Midbrain (tissue), 1 donor: ENCODE results near the gene KCNMA1.

Experiments
- DNase-seq: peaks from one replicate; lab custom pipeline; 2025; lab: John Stamatoyannopoulos, UW

KCNMA1 gene

GRCh38 chr10:77244746-77245145, 392.9 kb downstream of the KCNMA1 start:
- no peak for DNase-seq

DNA sequence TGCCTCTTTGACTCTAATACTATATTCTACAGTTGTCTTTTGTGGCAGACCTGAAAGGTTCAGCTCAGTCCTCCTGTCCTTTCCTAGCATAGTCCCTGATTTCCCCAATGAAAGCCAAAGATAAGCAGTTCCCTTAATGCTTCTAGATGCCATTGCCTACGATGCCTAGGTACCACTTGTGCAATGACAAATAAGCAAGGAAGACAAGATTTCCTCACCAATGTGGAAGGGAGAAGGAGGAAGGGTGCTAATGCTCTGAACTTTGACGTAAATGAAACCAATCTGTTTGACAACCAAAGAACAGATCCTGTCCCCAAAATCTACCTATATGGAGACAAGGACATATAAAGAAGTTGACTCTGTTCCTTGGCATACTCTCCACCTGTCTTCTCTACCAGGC, 393.3 kb downstream of the KCNMA1 start:
- DNase-seq: no peak

- DNase-seq: no peak
Measured at GRCh38 chr10:77241350-77241725, 396.3 kb downstream of the KCNMA1 start.

GRCh38 chr10:77240706-77241349, 396.8 kb downstream of the KCNMA1 start:
- DNase-seq: no peak

GRCh38 chr10:77240041-77240652, 397.5 kb downstream of the KCNMA1 start:
- no peak for DNase-seq

DNA sequence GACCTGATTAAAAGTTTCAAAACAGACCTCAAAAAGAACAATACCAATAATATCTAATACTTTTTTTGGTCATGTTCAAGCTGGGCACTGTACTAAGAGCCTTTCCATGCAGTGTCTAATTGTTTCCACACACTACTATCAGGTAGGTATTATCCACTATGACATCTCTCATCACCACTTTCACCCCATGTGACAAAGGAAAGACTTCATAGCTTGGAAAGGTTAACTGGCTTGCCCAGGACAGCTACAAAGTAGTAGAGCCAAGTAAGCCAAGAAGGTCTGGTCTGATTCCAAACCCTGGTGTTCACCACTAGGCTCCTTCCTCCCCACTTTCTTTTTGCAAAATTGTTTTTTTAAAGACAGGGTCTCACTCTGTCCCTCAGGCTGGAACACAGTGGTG, 400.5 kb downstream of the KCNMA1 start:
- DNase-seq: no peak

DNA sequence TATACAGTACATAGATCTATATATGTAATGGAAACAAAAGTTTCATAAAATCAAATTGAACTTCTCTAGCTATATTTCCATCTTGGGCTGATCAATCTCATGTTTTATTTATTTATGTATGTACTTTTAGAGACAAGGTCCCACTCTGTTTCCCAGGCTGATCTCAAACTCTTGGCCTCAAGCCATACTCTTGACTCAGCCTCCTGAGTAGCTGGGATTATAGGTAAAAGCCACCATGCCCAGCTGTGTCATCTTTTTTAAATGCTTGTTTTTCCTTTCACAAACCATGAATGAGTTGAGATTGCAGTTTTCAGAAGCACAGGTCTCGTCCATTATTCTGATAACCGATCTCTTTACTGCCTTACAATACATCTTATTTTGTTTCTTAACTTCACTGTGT, 400.9 kb downstream of the KCNMA1 start:
- no peak for DNase-seq

DNA sequence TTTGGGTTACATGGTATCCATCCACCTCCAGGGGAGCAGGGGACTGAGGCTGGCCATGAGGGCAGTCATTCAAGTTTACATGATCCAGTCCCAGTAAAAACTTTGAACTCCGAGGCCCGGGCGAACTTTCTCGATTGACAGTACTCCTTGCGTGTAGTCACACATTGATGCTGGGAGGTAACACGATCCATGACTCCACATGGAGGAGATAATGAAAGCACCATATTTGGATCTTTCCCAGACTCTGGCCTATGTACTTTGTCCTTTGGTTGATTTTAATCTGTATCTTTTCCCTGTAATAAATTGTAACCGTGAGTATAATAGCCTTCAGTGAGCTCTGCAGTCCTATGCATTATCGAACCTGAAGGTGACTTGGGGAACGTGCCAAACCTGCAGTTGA, 401.6 kb downstream of the KCNMA1 start:
- no peak for DNase-seq

GRCh38 chr10:77234599-77234998, 403.0 kb downstream of the KCNMA1 start:
- DNase-seq: no peak

GRCh38 chr10:77233466-77233865, 404.1 kb downstream of the KCNMA1 start:
- no peak for DNase-seq

DNA sequence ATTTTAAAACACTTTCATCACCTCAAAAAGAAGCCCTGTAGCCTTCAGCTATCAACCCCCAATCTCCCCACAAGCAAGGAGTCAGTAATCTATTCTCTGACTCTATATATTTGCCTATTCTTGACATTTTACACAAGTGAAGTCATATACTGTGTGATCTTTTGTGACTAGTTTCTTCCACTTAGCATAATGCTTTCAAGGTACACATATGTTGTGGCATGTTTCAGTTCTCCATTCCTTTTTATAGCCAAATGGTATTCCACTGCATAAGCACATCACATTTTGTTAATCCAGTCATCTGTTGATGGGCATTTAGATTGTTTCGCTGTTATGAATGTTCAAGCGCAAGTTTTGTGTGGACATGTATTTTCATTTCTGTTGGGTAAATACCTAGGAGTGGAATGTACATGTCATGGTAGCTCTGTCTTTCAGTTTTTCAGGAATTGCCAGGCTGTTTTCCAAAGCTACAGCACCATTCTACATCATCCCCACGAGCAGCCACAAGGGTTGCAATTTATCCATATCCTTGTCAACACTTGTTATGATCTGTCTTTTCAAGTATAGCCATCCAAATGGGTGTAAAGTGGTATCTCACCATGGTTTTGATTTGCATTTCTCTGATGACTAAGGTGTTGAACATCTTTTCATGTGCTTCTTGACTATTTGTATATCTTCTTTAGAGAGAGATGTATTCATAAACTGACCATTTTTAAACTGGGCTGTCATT, 405.6 kb downstream of the KCNMA1 start:
- no peak for DNase-seq

- DNase-seq: no peak
Measured at GRCh38 chr10:77231375-77231774, 406.2 kb downstream of the KCNMA1 start.

DNA sequence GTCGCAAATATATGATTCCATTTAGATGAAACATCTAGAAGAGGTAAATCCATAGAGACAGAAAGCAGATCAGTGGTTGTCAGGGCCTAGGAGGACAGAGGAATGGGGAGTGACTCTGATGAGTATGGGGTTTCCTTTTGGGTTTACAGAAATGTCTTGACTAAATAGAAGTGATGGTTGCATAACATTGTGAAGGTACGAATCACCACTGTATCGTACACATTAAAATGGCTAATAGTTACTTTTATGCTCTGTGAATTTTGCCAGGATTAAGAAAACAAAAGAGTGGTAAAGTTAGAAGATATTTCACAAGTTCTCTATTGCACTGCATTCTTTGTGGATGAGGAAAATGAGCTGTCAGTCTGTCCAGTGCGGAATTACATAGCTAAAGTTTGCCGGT, 407.4 kb downstream of the KCNMA1 start:
- no peak for DNase-seq

DNA sequence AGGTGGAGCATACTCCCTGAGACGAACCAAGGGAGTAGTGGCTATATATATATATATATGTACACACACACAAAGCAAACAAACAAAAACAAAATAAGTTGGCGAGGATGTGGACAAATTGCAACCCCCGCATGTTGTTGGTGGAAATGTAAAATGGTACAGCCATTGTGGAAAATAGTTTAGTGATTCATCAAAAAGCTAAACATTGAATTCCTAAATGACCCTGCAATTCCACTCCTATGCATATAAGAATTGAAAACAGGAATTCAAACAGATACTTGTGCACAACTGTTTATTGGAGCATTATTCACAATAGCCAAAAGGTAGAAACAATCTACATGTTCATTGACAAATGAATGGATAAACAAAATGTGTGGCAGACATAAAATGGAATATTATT, 407.9 kb downstream of the KCNMA1 start:
- no peak for DNase-seq

GRCh38 chr10:77228559-77228958, 409.0 kb downstream of the KCNMA1 start:
- no peak for DNase-seq

DNA sequence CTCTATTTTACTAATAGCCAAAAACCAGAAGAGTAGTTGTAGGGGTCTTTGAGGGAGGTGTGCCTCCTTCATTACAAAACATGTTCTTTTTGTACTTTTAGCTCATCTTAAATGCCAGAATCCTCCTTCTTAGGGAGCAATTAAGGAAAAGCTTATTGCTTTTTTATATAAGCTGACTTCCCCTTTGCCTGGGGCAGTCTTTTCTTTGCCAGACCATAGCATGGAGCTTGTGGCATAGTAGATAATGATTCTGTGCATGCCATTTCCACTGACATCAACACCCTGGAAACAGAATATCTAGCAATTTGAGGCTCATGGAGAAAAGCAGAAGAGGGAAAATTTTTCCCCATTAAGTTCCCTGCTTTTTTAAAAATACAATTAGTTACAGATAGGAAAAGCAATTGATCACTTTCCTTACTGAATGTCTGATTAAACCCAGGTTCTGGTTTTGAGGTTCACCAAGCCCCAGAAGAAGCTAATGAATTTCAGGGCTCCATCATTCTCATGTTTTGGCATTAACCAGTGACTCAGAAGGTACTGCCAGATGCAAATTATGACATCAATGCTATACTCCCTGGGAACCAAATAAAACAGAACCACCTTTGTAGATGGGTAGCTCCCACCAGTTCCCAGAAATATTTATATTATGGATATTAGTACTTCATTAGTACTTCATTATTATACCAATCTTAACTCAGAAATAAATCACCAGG, 410.6 kb downstream of the KCNMA1 start:
- DNase-seq: no peak

GRCh38 chr10:77226452-77226851, 411.2 kb downstream of the KCNMA1 start:
- no peak for DNase-seq

GRCh38 chr10:77226020-77226419, 411.6 kb downstream of the KCNMA1 start:
- no peak for DNase-seq

DNA sequence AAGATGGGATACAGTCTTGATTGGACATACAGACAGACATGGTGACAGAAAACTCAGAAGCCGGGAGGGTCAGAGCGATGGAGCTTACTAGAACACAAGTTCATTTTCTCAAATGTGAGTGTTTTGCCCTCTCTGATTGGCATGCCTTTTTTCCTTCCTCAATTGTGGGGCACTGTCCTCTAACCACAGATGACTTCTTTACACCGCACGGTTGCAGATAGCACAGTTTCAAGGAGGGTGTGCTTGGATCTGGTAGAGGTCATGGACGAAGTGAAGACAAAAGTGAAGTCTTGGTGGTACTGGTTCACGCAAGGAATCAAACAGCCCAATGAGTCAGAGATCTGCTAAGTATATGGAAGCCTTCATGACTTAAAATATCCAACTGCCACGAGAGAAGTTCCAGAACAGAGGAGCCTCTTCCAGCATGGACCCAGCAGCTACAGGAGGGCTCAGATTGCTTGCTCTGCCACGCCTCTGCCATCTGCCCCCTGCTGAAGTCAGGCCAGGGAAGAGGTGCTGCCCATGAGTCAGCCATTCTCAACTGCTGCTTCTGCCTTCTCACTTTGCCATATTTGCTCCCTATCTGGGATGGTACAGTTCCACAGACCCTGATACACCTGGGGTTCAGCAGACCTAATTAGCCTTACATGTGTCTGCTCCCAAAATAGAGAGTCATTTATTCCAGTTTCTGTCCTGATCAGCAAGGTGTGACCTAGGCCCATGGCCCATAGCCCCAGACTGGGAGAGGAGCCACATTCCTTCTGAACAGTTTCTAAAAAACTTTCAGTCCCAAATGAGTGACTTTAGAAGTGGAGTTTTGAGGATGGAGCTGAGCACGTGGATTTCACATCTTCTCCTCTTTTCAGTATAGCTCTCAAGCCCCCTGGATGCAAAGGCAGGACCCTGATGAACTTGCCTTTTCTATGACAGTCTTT, 413.8 kb downstream of the KCNMA1 start:
- DNase-seq: no peak

GRCh38 chr10:77220150-77220549, 417.5 kb downstream of the KCNMA1 start:
- no peak for DNase-seq

GRCh38 chr10:77219046-77219445, 418.6 kb downstream of the KCNMA1 start:
- no peak for DNase-seq

DNA sequence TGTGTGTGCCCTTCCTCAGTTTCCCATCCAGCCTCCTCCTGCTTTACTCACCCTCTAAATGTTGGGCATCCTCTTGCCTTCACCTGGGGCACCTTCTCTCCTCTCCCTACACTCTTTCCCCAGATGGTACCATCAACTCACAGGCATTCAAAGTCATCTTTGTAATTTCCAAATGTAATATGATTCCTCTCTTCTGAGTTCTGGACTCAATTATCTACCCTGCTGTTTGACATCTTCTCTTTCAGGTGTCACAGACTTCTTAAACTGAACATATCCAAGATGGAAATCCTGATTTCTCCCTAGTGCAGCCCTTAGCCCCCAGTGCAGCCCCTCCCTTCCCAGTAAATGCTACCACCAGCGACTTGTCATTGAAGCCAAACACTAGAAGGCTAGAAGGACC, 422.8 kb downstream of the KCNMA1 start:
- DNase-seq: no peak
